WERI-Rb-1 (cell line): Measurements from ENCODE around the gene TMEM120A.

Experiments
- DNase-seq: peaks from one replicate; pipeline ENCODE4 v3.0.0-alpha.2; 2020
- H3K27ac ChIP-seq: fragments of 250-450 bp; sonication (Bioruptor Pico); 2 replicates; pipeline ENCODE4 v1.5.1; 2020; ENCODE audit warnings: mild to moderate bottlenecking, moderate library complexity
- H3K27me3 ChIP-seq: fragments of 250-450 bp; sonication (Bioruptor Pico); 2 replicates; pipeline ENCODE4 v1.5.1; 2021; ENCODE audit warnings: mild to moderate bottlenecking, low read depth, moderate library complexity; ENCODE audit not compliant: insufficient read depth, severe bottlenecking
- H3K36me3 ChIP-seq: fragments of 250-450 bp; sonication (Bioruptor Pico); 2 replicates; pipeline ENCODE4 v1.5.1; 2020; ENCODE audit warnings: mild to moderate bottlenecking, moderate library complexity
- H3K4me3 ChIP-seq: 2 replicates; pipeline ENCODE4 v1.5.1; 2011; ENCODE audit warnings: low read depth, mild to moderate bottlenecking, control low read depth, low read length
- H3K9me3 ChIP-seq: fragments of 250-450 bp; sonication (Bioruptor Pico); 2 replicates; pipeline ENCODE4 v1.5.1; 2021; ENCODE audit warnings: mild to moderate bottlenecking, moderate library complexity; ENCODE audit not compliant: severe bottlenecking
- TF ChIP-seq, protein P1 (sequence below): IDR thresholded peaks from 2 replicates; pipeline ENCODE4 v1.5.1; 2011; ENCODE audit warnings: low read depth, mild to moderate bottlenecking, control low read depth, inconsistent platforms, low read length

The TMEM120A gene

DNA sequence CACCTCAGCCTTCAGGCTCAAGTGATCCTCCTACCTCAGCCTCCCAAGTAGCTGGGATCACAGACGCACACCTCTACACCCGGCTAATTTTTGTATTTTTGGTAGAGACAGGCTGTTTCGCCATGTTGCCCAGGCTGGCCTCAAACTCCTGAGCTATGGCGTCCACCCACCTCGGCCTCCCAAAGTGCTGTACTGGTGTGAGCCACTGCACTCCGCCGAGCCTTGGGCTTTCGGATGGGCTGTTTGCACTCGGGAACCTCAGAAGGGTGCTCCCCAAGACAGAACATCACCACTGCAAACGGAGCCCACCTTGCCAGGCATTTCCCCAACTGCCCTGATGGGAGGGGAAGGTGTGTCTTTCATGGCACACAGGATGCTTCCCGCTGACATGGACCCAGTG is 27.3 kb downstream of the TMEM120A start:
- TF ChIP-seq, protein P1, sequence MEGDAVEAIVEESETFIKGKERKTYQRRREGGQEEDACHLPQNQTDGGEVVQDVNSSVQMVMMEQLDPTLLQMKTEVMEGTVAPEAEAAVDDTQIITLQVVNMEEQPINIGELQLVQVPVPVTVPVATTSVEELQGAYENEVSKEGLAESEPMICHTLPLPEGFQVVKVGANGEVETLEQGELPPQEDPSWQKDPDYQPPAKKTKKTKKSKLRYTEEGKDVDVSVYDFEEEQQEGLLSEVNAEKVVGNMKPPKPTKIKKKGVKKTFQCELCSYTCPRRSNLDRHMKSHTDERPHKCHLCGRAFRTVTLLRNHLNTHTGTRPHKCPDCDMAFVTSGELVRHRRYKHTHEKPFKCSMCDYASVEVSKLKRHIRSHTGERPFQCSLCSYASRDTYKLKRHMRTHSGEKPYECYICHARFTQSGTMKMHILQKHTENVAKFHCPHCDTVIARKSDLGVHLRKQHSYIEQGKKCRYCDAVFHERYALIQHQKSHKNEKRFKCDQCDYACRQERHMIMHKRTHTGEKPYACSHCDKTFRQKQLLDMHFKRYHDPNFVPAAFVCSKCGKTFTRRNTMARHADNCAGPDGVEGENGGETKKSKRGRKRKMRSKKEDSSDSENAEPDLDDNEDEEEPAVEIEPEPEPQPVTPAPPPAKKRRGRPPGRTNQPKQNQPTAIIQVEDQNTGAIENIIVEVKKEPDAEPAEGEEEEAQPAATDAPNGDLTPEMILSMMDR, result no peak
- no peaks in the 10 kb centered on the region for H3K27me3 ChIP-seq
- no peak for DNase-seq
- no peak overlapping the region for H3K27ac ChIP-seq
- H3K36me3 ChIP-seq, result no peaks in the 10 kb centered on the region; the same call in 1 of the 2 replicates
- no peaks in the 10 kb centered on the region for H3K9me3 ChIP-seq
- H3K4me3 ChIP-seq, result no peak overlapping the region

DNA sequence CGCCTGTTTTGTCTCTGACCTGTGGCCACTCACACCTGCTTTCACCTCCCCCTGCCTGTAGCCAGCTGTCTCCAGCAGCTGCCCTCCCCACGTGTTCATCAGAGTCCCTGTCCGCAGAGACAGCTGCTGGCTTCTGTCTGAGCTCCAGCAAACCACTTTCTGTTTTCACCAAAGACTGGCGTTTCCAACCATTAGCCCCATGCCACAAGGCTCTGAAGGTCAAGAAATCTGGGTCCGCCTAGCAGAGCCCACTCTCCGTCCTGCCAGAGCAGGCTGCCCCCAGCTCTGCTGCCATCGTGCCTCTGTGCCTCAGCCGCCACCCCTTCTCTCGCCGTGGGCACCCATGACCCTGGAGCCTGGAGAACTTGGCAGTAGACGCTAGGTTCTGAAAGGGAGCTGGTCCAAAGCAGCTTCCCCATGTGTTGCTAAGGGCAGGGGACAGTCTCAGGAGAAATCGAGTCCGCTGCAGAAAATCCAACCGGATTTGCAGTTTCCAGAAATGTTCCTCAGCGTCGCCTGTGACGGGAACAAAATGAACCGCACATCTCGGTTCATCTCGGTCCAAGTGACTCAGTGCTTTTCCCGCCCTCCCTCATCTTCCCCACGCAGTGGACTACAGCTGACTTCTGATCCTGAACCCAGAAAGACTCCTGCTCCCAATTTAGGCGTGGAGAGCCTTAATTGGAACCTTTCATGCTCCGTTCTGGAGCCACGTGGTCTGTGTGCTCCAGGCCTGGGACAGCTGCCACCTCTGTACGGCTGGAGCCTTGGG is 28.0 kb downstream of the TMEM120A start:
- Histone ChIP-seq H3K27me3 (no peaks in the 10 kb centered on the region), H3K9me3 (no peaks in the 10 kb centered on the region), H3K36me3 (no peaks in the 10 kb centered on the region; the same call in 1 of the 2 replicates), H3K27ac (no peak overlapping the region), H3K4me3 (no peak overlapping the region)
- TF ChIP-seq, protein P1, result no peak
- DNase-seq, result peak; percentile 43

DNA sequence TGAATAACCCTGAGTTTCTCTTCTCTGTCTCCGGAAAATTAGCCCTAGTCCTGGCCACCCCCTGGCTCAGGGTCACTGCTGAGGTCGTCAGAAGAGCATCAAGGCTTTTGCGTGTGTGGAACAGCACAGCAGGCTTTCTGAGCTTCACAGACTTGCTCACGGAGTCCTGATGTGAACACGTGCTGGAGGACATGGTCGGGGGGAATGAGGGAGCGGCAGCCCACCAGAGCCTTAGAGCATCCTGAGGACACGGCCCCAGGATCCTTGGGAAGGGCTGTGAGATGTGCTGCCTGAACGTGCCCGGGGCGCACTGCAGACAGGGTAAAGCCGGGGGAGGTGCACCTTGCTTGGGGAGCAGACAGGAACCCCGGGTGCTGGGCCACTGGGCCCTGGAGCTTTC is 28.8 kb downstream of the TMEM120A start:
- H3K9me3 ChIP-seq, result no peaks in the 10 kb centered on the region
- TF ChIP-seq, protein P1, result no peak
- H3K27ac ChIP-seq, result no peak overlapping the region
- H3K27me3 ChIP-seq, result no peaks in the 10 kb centered on the region
- H3K4me3 ChIP-seq, result no peak overlapping the region
- no peaks in the 10 kb centered on the region; the same call in 1 of the 2 replicates for H3K36me3 ChIP-seq
- DNase-seq, result no peak

DNA sequence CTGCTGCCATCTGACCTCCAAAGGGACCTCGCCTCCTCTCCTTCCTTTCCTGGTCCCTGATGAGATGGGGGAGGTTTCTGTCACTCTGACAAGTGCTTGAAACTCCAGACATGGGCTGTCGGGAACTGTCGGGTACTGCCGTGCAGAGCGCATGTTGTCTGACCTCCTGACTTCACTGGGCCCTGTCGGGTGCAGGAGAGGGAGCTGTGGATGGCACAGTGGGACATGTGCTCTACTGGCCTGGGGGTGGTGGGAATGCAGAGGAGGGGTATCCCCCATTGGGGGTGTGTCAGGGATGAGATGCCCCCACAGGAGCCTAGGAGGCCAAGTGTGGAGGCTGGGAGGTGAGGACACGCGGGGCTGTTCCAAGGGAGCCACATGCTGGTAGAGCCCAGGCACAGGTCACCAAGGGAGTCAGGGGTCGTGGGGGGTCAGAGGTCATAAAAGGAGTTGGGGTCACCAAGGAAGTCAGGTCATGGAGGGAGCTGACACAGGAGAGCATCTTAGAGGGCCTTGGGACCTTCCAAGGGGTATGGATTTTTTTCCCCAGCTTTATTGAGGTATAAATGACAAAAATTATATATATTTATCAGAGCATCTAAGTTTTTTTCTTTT is 30.9 kb downstream of the TMEM120A start:
- no peak for DNase-seq
- Histone ChIP-seq H3K36me3 (peaks cover 2% of the 10 kb centered on the region), H3K27ac (no peak overlapping the region), H3K9me3 (no peaks in the 10 kb centered on the region), H3K27me3 (no peaks in the 10 kb centered on the region), H3K4me3 (no peak overlapping the region)
- TF ChIP-seq, protein P1, result no peak

DNA sequence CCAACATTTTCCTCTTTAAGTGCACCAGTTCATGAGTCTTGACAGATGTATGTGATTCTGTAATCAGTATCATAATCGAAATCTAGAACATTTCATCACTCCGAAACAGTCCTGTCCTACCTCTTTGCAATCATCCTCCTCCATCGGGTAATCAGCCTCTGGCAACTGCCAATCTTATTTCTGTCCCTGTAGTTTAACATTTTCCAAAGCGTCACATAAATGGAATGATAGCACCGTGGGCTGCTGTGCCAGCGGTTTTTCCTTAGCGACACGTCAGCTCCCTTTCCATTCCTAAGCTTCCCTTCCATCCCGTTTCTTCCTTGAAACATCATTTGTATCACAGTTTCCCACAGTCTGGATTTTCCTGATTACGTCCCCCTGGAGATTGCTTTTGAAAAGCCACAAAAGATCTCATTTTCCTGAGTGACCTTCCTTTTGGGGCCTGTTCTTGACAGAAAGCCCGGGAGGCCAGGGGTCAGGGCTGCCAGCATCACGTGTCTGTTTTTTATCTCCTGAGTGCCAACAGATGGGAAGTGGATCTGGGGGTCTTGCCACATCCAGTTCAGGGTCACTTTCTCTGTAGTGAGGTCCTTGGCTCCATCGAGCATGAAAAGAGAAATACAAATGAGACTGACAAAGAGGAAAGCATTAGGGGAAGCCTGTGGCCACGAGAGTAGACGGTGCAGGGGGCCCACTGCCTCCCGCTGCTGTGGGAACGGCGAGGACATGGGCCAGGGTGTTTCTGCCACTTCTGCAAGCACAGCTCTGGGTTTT is 31.6 kb downstream of the TMEM120A start:
- Histone ChIP-seq H3K27ac (no peak overlapping the region), H3K4me3 (no peak overlapping the region), H3K27me3 (no peaks in the 10 kb centered on the region), H3K36me3 (peaks cover 9% of the 10 kb centered on the region), H3K9me3 (no peaks in the 10 kb centered on the region)
- DNase-seq, result no peak
- TF ChIP-seq, protein P1, result no peak
